Right lobe of liver (tissue), 6 donors: ENCODE results near the gene MAPKAP1. TPM values are rescaled to one million over a fixed set of nuclear protein-coding genes. Genes with fewer than 3 reads are reported as not detected.

ENCODE experiments used
- ATAC-seq, 4 donors: fragments of 200-7000 bp; cut with Tn5 transposase; one replicate each; pipeline ENCODE4 v1.9.1; 2020; ENCODE audit warnings: mild to moderate bottlenecking in 4 of 4, moderate library complexity in 4 of 4
- DNase-seq, 3 donors: peaks; one replicate each; pipeline ENCODE4 v3.0.0-alpha.2; 2020
- H3K27ac ChIP-seq, 3 donors: fragments of 200-600 bp; one replicate each; pipeline ENCODE4 v1.8.0; 2022
- H3K27me3 ChIP-seq, 2 donors: fragments of 200-600 bp; one replicate each; pipeline ENCODE4 v1.8.0; 2022
- H3K36me3 ChIP-seq, 4 donors: fragments of 200-600 bp; sonication (generic) in 1 of 4; one replicate each; pipeline versions ENCODE4 v1.5.1 to v1.8.0; 2017 to 2022; ENCODE audit warnings: control low read depth in 1 of 4
- H3K4me1 ChIP-seq, 4 donors: fragments of 200-600 bp; sonication (generic) in 1 of 4; one replicate each; pipeline versions ENCODE4 v1.5.1 to v1.8.0; 2017 to 2022; ENCODE audit warnings: control low read depth in 1 of 4
- H3K4me3 ChIP-seq, 3 donors: fragments of 200-600 bp; one replicate each; pipeline ENCODE4 v1.8.0; 2022
- H3K9me3 ChIP-seq, 4 donors: fragments of 200-600 bp; sonication (generic) in 1 of 4; one replicate each; pipeline versions ENCODE4 v1.5.1 to v1.8.0; 2017 to 2022; ENCODE audit warnings: control low read depth in 1 of 4
- POLR2A ChIP-seq: fragments of 450-650 bp; IDR thresholded peaks from one replicate; pipeline ENCODE4 v1.6.1; 2017; ENCODE audit warnings: antibody characterized with exemption, mild to moderate bottlenecking
- WGBS: methylation state at CpG from one replicate; pipeline ENCODE4 v1.1.6; 2018; ENCODE audit warnings: low coverage, low lambda C conversion rate; ENCODE audit not compliant: insufficient coverage; ENCODE audit errors: missing lambda C conversion rate; 5-methylcytosine and 5-hydroxymethylcytosine counted together
- intact Hi-C, 2 donors: fragments of 100-400 bp; cut with DNase I; formaldehyde crosslinking; loops; one replicate each; pipeline versions ENCODE4 v1.11.2 to v1.14.1; 2022
- total RNA-seq, 6 experiments: library from RNA; depleted of rRNA in 2 of 6; stranded (reverse); fragments of >200 nt in 2 of 6; fragmentation: NEBNext Ultra II Directional in 3 of 6; extraction: Animal tissue kit (Norgen Biotek cat#: 25700) in 3 of 6; gene quantifications; one replicate each; pipeline versions ENCODE4 v1.1.0 to v1.2.4, GENCODE V29; 2016 to 2023
- TF ChIP-seq, protein P1 (sequence below), 4 donors: fragments of 200-600 bp in 3 of 4; fragments of 450-650 bp in 1 of 4; IDR thresholded peaks; one replicate each; pipeline versions ENCODE4 v1.5.1 to v1.8.0; 2016 to 2022; ENCODE audit warnings: antibody characterized with exemption in 4 of 4, mild to moderate bottlenecking in 2 of 4
- donor health status: DM: no; HTN: yes; CAD: no.
- donor health status: DM: no; HTN: no; CAD: no.
- donor health status: DM: no; HTN: no; CAD: no.
- donor health status: DM: no; HTN: yes; CAD: no.
- donor health status: DM: no; HTN: yes; CAD: no.

The MAPKAP1 gene
- total RNA-seq, 6 experiments from 2014 or later = 29.6 to 53.2 (median 48.3) TPM

- ATAC-seq (no peak), DNase-seq (no peak)
- TF ChIP-seq POLR2A = no peak
- TF ChIP-seq, protein P1, sequence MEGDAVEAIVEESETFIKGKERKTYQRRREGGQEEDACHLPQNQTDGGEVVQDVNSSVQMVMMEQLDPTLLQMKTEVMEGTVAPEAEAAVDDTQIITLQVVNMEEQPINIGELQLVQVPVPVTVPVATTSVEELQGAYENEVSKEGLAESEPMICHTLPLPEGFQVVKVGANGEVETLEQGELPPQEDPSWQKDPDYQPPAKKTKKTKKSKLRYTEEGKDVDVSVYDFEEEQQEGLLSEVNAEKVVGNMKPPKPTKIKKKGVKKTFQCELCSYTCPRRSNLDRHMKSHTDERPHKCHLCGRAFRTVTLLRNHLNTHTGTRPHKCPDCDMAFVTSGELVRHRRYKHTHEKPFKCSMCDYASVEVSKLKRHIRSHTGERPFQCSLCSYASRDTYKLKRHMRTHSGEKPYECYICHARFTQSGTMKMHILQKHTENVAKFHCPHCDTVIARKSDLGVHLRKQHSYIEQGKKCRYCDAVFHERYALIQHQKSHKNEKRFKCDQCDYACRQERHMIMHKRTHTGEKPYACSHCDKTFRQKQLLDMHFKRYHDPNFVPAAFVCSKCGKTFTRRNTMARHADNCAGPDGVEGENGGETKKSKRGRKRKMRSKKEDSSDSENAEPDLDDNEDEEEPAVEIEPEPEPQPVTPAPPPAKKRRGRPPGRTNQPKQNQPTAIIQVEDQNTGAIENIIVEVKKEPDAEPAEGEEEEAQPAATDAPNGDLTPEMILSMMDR (IDR thresholded peaks at IDR 0.05) = no peak
- Histone ChIP-seq H3K36me3 (no peaks in the 10 kb centered on the region), H3K27ac (no peak overlapping the region), H3K27me3 (no peaks in the 10 kb centered on the region), H3K4me1 (peaks cover 0 to 31% (median 10%) of the 10 kb centered on the region in 4 donors), H3K4me3 (no peak overlapping the region), H3K9me3 (no peaks in the 10 kb centered on the region)
- intact Hi-C loops = no loop called here
- 56% methylated on average over 4 of the region's 4 CpGs for WGBS
Measured at GRCh38 chr9:125534971-125535701, 171.9 kb downstream of the MAPKAP1 start.

- peaks cover 0 to 26% (median 8%) of the 10 kb centered on the region in 4 donors for H3K4me1 ChIP-seq
- TF ChIP-seq POLR2A = no peak
- TF ChIP-seq, protein P1 (IDR thresholded peaks at IDR 0.05) = no peak
- intact Hi-C loops = no loop called here
- peak overlapping the region; percentile 13 to 70 (median 42) for H3K27ac ChIP-seq
- no peaks in the 10 kb centered on the region for H3K36me3 ChIP-seq
- H3K4me3 ChIP-seq = no peak overlapping the region
- DNase-seq (peak in 1 of 3 donors; percentile 31), ATAC-seq (peak; percentile 76 to 83 (median 78))
- WGBS = 51% methylated on average over 10 of the region's 10 CpGs
- H3K9me3 ChIP-seq = no peaks in the 10 kb centered on the region
- no peaks in the 10 kb centered on the region for H3K27me3 ChIP-seq
Measured at GRCh38 chr9:125532812-125533594, 174.0 kb downstream of the MAPKAP1 start.

DNA sequence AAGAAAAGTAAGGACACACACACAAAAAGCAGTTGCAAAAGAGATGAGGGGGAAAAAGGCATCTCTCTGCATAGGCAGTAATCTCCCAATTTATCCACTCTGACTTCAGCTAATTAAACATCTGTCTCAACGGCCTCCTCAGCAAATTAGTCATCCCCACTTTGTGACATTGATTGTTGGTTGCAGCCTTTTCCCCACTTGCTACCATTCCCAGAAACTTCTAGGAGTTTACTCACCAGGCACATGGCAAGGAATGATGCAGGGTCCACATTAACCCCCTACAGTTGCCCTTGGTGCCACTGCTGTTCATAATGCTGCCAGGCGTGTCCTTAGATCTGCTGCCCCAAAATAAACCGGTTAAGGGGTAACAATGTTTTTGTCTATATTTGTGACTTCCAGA lies 174.6 kb downstream of the MAPKAP1 start:
- peaks cover 0 to 23% (median 5%) of the 10 kb centered on the region in 4 donors for H3K4me1 ChIP-seq
- WGBS = 38% methylated on average over 3 of the region's 3 CpGs
- H3K27me3 ChIP-seq = no peaks in the 10 kb centered on the region
- H3K27ac ChIP-seq = peak overlapping the region; percentile 13 to 70 (median 42)
- ATAC-seq = peak in 3 of 4 donors; percentile 25 to 73 (median 26)
- no peak for DNase-seq
- intact Hi-C loops = no loop called here
- no peak overlapping the region for H3K4me3 ChIP-seq
- H3K9me3 ChIP-seq = no peaks in the 10 kb centered on the region
- TF ChIP-seq POLR2A = no peak
- TF ChIP-seq, protein P1 (IDR thresholded peaks at IDR 0.05) = no peak
- H3K36me3 ChIP-seq = no peaks in the 10 kb centered on the region

DNA sequence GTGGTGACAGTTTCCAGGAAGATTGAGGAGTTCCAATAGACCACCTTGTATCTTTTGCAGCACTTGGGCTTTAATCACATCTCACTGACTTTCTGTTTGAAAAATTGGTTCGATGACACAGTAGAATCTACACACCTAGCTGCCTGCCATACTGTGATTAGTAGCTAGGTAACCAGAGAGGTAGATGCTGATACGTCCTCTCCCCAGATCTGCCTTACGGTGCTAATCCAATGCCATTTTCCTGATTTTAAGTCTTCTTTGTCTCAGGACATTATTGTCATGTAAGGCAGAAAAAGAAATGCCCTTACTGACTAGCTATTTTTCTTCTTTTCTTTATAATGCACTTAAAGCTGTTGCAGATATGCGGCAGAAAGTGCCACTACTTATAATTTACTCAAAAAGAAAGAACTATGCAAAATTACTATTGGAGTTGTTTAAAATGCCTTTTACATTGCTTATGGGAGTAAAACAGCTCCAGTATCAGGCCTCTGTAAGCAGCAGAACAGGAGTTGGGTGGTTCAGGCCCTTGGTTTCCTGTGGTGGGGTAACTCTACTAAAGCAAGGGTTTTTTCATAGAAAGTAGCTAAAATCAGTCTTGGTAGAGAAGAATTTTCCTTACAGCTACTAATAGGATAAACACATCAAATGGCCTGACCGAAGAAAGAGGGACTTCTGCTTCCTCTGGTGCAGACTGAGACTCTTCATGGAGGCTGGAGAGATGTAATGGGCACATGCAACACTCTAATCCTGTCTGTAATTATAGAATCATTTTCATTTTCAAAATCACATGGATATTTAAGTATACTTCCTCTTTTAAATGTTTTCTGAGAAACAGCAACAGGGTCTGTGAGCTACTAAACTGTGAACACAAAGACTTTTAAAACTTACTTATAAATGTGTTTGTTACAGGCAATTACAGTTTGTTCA lies 177.2 kb downstream of the MAPKAP1 start:
- no peaks in the 10 kb centered on the region for H3K36me3 ChIP-seq
- ATAC-seq = peak in 2 of 4 donors; percentile 17 to 48
- H3K9me3 ChIP-seq = no peaks in the 10 kb centered on the region
- no peaks in the 10 kb centered on the region for H3K27me3 ChIP-seq
- TF ChIP-seq POLR2A = no peak
- TF ChIP-seq, protein P1 (IDR thresholded peaks at IDR 0.05) = no peak
- H3K27ac ChIP-seq = no peak overlapping the region
- DNase-seq = no peak
- H3K4me1 ChIP-seq = peaks cover 0 to 14% (median 1%) of the 10 kb centered on the region in 4 donors
- H3K4me3 ChIP-seq = no peak overlapping the region
- intact Hi-C loops = no loop called here
- 88% methylated on average over 4 of the region's 5 CpGs for WGBS
